Hematopoietic multipotent progenitor cell (in vitro differentiated cells): ENCODE data around the gene FN3K. TPM values are rescaled to one million over a fixed set of nuclear protein-coding genes. Genes with fewer than 3 reads are reported as not detected.
"Not testable (repeated sequence)": the region's sequence is repeated elsewhere in the genome, so short reads cannot be mapped to it uniquely, and the experiment has no call there.

ENCODE experiments used
- DNase-seq, 3 donors: peaks; one replicate each; pipeline ENCODE4 v3.0.0-alpha.2; 2011 to 2015; ENCODE audit warnings: low read depth in 2 of 3, low spot score in 2 of 3
- total RNA-seq: library from RNA; depleted of rRNA; stranded (reverse); fragments of >200 nt; gene quantifications from one replicate; pipeline ENCODE4 v1.2.3, GENCODE V29; 2012

Gene FN3K
- total RNA-seq, 1 donor: 2.7 TPM

DNA sequence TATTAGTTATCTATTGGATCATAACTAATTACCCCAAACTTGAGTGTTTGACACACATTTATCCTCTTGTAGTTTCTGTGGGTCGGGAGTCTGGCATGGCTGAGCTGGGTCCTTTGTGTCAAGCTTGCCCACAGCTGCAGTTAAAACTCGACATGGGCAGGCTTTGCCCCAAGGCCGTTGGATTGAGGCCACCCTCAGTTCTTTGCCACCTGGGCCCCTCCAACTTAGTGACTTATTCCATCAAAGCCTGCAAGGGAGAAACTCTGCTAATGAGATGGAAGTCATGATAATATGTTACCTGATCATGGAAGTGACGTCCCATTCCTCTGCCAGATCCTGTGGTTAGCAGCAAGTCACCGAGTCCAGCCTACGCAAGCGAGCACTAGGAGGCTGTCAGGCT lies 33.6 kb downstream of the FN3K start:
- no peak for DNase-seq

DNA sequence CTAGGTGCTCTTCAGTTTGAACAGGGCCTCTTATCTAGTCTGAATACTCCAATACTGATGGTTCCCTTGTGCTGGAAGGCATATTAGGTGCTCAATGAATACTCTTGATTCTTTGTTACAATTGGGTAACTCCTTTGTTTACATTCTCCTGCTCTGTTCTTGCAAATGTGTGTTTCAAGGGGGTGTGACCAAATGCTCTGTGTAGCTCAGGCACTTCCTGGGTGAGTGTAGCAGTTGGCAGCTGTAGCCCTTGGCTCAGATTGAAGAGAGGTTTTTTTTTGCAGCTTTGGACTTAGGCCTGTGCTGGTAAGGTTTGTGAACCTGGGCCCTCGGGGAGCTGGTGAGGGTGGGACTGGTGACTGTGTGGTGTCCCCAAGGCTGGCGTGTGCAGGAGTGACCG lies 36.6 kb downstream of the FN3K start:
- DNase-seq: no peak

DNA sequence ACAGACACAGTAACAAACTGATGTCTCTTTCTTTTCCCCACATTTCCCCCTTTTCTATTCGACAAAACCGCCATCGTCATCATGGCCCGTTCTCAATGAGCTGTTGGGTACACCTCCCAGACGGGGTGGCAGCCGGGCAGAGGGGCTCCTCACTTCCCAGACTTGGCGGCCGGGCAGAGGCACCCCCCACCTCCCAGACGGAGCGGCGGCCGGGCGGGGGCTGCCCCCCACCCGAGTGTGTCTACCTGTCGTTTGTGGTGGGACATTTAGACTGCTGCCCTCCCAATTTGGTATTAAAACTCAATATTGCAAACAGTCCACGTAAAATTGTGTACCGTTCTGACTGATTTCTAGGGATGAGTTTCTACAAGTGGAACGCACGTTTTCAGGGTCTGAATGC lies 39.0 kb downstream of the FN3K start:
- DNase-seq: not testable (repeated sequence)

DNA sequence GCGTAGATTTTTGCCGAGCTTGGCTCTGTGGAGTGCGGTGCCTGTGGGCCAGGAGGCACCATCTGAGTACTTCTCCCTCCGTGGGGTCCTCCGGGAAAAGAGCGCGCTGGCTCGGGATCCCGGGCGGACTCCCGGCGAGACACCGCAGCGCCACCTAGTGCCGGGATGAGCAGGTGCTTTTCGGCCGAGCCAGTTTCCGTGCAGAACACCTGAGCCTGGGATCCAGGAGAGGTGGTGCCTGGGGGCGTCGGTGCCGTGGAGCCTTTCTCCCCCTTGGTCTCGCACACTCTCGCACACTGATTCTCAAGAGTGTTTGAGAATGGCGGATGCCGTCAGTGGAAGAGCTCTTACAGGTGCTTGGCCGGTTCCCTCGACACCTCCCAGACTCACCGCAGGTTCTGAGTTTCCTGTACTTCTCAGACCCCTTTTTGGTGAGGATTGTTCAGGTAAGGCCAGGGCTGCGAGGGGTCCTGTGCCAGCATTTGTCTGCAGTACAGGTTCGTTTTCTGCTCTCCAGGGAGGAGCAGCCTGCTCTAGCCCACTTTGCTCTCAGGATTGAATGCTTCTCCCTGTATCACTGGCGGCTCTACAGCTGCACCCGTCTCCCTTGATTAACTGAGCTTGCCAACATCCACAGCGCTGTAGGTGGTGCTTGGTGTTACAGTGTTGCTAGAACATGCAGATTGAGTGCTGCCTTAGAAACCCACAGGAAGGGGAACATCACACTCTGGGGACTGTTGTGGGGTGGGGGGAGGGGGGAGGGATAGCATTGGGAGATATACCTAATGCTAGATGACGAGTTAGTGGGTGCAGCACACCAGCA lies 39.8 kb downstream of the FN3K start:
- DNase-seq: peak in 1 of 3 donors; percentile 56

DNA sequence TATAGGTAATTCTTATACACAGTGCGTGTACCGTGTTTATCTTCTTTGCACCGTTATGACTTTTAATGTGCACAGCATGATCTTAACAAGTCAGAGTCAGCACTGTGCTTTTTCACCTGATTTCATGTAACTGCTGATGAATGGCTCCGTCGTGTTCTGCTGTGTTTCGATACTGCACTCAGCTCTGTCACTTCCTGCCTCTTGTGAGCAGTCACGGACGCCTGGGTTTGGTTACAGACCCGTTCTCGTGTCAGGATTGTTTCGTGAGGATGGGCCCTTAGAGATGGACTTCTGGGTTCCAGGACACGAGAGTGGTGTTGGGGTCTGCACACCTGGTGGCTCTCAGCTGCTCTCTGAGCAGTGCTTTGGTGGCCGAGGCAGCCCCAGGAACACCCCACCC lies 41.0 kb downstream of the FN3K start:
- no peak for DNase-seq

DNA sequence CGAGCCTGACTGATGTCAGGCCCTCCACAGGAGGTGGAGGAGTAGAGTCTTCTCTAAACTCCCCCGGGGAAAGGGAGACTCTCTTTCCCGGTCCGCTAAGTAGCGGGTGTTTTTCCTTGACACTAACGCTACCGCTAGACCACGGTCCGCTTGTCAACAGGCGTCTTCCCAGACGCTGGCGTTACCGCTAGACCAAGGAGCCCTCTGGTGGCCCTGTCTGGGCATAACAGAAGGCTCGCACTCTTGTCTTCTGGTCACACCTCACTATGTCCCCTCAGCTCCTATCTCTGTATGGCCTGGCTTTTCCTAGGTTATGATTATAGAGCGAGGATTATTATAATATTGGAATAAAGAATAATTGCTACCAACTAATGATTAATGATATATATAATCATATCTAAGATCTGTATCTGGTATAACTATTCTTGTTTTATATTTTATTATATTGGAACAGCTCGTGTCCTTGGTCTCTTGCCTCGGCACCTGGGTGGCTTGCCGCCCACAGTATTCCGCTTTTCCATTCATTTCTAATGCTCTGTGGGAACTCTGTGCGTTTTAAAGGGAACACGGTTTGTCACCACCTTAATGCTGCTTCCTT lies 42.5 kb downstream of the FN3K start:
- not testable (repeated sequence) for DNase-seq

DNA sequence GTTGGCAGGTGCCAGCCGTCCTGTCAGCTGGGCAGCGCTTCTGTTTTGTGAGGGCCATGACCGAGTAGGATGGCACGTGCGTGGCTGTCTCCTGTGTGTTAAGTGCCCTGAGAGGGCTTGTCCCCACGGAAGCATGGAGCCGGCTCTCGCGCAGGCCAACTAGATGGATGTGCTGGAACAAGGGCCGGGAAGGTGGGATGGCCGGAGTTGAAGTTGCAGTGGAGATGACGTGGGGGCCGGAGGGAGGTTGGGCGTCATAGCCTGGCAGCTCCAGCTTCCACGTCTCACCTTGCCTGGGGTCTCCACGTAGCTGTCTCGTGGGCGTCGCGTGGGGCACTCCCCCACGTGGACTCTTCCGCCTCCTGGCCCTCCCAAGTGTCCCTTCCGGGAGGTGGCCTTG lies 44.1 kb downstream of the FN3K start:
- DNase-seq: no peak

DNA sequence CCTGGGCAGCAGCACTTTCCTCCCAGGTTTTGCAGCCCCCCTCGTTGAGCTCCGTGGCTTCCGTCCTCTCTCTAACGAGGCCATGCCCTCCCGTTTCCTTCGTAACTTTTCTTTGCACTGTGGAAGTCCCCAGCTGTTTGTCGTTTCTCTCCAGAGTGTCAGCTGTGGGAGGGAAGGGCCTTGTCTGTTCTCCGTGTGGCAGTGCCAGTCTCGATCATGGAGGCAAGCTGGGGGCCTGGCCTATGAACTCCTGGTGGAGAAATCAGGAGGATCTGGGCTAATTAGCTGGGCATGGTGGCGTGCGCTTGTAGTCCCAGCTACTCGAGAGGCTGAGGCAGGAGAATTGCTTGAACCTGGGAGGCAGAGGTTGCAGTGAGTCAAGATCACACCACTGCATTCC lies 44.8 kb downstream of the FN3K start:
- no peak for DNase-seq

DNA sequence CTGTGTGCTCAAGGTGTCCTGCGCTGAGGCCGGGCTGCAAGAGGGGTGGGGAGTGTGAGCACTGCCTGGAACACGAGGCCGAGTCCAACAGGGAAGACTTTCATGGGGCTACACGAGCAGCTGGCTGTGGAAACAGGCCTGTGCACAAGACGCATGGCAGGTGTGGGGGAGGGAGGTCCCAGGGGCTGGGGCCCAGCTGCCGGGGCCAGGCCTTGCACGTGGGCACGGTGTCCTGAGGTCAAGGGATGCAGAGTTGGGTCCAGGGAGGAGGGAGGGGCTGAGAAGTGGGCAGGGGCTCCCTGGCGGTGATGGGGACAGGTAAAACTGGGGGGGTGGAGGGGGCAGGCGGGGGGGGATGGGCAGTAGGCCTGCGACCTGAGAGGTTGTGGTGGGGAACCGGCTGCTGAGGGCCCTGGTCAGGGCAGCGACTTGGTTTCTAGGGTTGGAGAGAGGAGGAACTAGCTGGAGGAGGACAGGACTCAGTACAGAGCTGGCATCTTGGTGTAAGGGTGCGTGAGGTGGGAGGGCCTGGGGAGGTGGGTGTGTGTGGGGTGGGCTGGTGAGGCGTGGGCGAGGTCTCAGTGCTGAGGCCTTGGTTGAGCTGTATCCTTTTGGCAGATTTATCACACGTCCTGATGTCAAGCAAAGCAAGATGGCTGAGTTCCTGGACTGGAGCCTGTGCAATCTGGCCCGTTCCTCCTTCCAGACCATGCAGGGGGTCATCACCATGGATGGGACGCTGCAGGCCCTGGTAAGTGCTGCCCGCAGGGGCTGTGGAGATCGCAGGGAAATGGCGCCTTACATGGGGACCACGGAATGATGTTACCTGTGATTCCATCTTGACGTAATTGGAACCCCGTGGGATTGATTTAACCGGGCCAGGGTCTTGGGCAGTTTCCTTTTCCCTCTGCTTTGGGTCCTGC lies 45.8 kb downstream of the FN3K start:
- DNase-seq: no peak

DNA sequence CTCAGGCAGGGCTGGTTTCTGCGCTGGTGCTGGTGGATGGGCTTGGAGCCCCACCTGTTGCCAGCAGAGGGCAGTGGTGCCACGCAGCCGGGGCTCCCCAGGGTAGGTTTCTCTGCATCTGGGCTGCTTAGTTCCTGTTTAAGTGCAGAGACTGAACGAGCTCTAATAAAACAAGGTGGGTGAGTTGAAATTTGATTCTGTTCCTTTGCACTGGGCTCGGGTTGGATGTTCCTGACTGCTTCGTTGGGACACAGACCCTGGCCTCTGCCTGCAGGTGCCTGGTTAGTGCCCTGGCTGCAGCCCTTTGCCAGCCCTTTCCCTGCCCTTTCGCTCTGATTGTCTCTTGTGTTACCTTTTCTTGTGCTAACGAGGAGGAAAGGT lies 46.5 kb downstream of the FN3K start:
- peak; percentile 64 to 91 (median 75) for DNase-seq

DNA sequence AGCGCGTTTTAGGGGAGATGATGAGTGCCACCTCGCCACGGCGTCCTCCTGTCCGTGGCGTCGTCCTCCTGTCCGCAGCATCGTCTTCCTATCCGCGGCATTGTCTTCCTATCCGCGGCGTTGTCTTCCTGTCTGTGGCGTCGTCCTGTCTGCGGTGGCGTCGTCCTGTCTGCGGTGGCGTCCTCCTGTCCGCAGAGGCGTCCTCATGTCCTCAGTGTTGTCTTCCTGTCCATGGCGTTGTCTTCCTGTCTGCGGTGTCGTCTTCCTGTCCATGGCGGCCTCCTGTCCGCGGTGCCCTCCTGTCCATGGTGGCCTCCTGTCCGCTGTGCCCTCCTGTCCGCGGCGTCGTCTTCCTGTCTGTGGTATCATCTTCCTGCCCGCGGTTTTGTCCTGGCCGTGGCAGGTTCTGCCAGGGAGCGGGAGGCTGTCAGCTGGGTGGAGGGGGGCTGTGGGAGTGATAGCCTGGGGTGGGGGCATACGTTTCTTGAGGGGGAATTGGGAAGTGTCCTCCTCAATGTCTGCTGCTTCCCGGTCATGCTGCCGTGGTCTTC lies 47.3 kb downstream of the FN3K start:
- DNase-seq: no peak

DNA sequence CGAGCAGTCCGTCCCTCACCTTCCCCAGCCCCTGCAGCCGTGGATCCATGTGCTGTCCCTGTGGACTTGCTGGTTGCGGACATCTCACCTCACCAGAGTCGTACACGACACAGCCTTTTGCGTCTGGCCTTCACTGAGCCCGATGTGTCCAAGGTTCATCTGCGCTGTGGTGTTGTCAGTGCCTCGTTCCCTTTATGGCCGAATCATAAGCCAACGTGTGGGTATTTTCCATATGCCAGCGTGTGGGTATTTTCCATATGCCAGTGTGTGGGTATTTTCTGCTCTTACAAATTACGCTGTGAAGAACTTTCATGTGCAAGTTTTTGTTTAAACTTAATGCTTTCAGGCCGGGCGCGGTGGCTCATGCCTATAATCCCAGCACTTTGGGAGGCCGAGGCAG lies 48.1 kb downstream of the FN3K start:
- no peak for DNase-seq

DNA sequence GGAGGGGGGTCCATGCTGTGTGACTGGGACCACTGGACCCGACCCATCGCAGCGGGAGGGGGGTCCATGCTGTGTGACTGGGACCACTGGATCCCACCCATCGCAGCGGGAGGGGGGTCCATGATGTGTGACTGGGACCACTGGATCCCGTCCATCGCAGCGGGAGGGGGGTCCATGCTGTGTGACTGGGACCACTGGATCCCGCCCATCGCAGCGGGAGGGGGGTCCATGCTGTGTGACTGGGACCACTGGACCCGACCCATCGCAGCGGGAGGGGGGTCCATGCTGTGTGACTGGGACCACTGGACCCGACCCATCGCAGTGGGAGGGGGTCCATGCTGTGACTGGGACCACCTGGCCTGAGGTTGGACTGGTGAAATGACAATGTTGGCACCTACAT lies 50.2 kb downstream of the FN3K start:
- not testable (repeated sequence) for DNase-seq

DNA sequence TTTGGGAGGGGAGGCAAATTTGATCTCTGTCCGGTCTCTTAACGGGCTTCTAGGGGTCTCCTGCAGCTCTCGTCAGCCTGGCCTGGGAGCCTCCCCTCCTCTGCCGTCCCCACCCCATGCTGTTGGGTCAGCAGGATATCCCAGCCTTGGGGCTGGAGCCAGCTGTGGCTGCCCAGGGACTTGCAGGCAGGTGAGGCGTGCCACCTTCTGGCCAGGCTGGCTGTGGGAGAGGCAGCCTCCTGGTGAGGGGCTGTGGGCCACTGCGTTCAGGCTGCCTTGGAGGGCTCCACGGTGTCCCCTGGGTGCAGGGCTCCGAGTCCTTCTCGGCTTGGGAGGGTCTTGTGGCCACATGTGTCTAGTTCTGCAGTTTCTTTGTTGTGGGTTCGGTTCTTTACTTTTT lies 51.0 kb downstream of the FN3K start:
- no peak for DNase-seq

DNA sequence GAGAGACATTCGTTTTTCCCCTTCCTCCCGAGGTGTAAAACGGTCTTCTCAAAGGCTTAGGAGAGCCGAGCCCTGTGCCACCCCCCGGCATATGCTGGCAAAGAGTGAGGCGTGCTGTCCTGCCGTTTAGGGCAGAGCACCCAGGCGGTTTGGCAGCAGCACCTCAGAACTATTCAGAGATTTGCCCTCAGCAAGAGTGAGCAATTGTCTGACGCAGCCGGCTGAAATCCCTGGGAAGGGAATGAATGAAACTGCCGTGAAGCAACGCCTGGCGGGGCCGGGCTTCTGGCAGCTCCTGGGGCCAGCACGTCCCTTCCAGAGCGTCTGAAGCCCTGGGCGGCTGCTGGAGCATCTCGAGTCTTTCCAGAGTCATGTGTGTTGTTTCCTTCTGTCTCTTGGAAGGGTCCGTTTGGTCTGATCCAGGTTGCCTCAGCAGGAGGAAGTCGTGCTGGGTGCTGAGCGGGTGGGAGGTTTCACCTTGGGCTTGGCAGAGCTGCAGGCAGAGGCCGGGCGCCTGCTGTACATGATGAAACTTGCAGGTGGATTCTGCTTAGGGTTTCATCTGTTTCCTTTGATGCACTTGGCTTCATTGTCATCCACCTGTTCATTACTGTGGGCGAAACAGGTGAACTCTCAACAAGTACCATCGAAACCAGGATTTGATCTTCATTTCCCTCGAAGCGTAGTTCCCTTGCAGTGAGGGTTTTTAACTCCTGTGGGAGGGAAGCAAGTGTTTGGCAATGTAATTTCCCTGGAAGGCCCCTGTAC lies 51.9 kb downstream of the FN3K start:
- no peak for DNase-seq

DNA sequence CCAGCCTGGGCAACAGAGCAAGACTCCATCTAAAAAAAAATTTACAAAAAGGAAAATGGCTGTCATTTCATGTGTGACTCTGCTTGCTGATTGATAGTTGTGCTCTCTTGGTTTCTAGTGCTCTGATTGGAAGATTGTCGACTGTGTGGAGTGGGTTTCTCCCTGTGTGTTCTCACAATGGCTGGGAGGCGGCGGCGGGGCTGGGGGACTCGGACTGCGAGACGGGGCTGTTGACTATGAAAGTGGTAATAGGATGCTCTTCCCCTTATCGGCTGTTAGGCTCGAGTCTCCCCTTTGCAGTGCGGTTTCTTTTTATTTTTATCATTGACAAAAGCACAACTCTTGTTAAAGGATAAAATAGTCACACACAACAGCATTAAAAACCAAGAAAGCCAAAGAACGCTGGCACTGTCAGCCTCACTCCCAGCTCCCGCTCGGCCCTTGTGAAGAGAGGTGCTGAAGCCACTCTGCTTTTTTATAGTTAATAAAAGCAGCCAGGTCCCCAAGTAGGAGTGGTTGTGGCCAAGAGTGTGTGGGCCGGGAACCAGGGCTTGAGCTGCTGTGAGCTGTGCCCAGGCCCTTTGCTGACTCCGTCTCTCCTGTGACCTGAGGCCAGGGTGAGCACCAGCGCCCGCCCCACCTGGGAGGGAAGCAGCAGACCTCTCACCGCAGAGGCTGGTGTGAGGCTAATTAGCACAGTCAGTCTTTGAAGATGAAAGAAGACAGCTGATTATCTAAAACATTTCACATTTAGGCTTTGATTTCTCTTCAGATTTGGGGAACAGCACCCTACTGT lies 53.0 kb downstream of the FN3K start:
- no peak for DNase-seq

DNA sequence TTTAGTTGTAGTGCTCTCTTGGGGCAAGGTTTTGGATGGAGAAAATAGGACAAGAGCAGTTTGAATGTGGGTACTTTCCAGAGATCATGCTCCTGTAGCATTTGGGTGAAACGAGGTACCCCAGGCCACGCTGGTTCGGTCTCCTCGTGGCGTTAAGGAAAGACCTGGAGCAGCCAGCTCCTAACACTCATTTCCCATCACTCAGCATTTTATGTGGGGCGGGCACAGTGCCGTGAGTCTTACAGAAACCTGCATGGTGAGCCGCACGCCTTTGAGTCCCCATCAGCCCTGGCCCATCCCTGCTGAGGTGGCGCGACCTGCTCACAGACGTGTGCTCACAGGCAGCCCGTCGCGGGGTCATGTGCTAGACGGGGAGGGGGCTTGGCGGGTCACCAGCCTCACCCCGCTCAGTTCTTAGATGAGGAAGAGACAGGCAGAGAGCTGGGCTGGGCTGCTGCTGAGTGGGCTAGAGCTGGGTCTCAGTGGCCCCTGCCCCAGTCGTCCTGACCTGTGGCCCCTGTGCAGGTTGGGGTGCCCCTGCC lies 53.7 kb downstream of the FN3K start:
- no peak for DNase-seq

DNA sequence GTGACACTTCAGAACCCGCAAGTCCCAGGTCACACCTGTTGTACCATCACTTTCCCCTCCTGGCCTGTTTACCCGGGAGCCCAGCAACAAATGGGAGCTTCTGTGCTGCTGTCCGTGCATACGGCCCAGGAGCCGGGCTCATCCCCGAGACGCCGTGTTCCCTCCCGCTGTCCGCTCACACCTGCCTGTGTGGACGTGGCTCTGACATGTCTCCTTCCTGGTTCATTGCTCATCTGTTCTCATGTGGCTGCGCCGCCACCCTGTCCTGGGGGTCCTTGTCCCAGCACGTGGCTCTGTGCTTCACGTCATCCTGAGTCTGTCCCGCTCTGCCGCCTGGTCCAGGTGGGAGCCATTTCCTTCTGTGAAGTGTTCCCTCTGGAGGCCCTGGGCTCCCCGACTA lies 54.4 kb downstream of the FN3K start:
- DNase-seq: no peak

DNA sequence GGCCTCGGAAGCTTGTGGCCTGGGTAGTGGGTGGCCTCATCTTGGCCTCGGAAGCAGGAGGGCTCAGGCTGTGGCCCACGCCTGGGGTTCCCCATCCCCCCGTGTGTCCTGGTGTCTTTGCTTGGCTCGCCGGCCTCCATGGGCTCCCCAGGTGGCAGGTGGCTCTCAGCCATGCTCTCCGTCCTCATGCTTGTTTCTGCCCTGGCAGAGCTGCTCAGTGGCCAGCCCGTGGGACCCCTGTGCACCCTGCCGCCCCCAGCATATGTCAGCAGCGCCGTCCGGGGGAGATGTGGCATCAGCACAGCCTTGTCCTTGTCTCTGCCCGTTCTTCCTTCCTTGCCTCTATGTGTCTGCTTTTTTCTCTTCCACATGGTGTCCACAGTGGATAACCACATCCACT lies 55.0 kb downstream of the FN3K start:
- no peak for DNase-seq
